ENCODE results near the gene EVX1. TPM values are rescaled to one million over a fixed set of nuclear protein-coding genes. Genes with fewer than 3 reads are reported as not detected.

EVX1 gene
- total and polyA plus RNA-seq, 2 of the 13 experiments (the other 11 are each of a cell fraction or from before 2014, with no cell fraction given) = not detected

DNA sequence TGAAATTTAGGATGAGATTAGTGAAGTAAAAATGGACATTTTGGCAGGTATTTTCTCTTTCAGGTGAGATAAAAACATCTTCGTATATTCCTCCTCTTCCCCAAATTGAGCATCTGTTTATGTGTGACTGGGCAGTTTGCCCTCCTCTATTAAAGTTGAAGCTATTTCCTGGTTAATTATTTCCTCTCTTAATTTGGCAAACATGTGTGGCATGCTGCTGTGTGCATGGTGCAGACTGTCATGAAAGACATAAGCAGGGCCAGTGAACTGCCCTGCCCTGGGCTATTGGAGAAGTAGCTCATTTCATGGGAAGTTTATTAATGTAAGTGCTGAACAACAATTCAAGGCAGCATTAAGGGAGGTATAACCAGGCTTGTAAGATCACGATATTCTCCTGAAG is 52.6 kb downstream of the EVX1 start:
- POLR2A ChIA-PET = no interaction called here
- Histone ChIP-seq H2AFZ (ENCODE audit: low read length) (no peak overlapping the region), H3K9me3 (ENCODE audit: low read length) (no peaks in the 10 kb centered on the region), H3K79me2 (ENCODE audit: insufficient read depth, low read length) (no peaks in the 10 kb centered on the region), H3K4me2 (ENCODE audit: low read depth, low read length) (no peak overlapping the region), H3K9ac (ENCODE audit: insufficient read depth, low read depth, low read length) (no peak overlapping the region), H3K27me3 (ENCODE audit: control insufficient read depth in 1 of 2, insufficient read depth in 2 of 2, low read length in 2 of 2) (0 out of 5 replicates have a peak, but pooled peaks cover 0 to 3% of the 10 kb centered on the region in 2 experiments), H4K20me1 (ENCODE audit: insufficient read depth, low read length) (no peaks in the 10 kb centered on the region), H3K4me1 (ENCODE audit: insufficient read depth, low read length) (no peaks in the 10 kb centered on the region), H3K36me3 (replicated peaks in 1 of 2; ENCODE audit: control insufficient read depth in 1 of 2, insufficient read depth in 2 of 2, low read length in 2 of 2) (no peaks in the 10 kb centered on the region), H3K27ac (ENCODE audit: extremely low read length, insufficient read depth, low read length) (no peak overlapping the region), H3K4me3 (replicated peaks in 1 of 3; ENCODE audit: insufficient read depth in 1 of 3, low read depth in 2 of 3, low read length in 3 of 3) (no peak overlapping the region)
- no peak for ATAC-seq
- CTCF ChIA-PET (ENCODE audit: low intra/inter-chr PET ratio, low total read pairs) = no interaction called here
- intact Hi-C loops (cut with micrococcal nuclease; ENCODE audit: unreplicated experiment) = no loop called here
- 45% methylated on average over 2 of the region's 2 CpGs for WGBS (ENCODE audit: low lambda C conversion rate)
- in situ Hi-C loops (cut with HindIII; ENCODE audit: extremely low pct_ligation_motif_present, low pct_unique_long_range_greater_than_20kb) = no loop called here
- DNase-seq (ENCODE audit: low spot score) = no peak
- FAIRE-seq = no peak
- no peak for TF ChIP-seq MTA3 (CRISPR knock-in tag; IDR thresholded peaks at IDR 0.05)
- no peak for TF ChIP-seq HDAC2 (CRISPR knock-in tag; IDR thresholded peaks at IDR 0.05)
- no peak for TF ChIP-seq MTF2 (CRISPR knock-in tag; IDR thresholded peaks at IDR 0.05; ENCODE audit: borderline replicate concordance)
- TF ChIP-seq, protein P1, sequence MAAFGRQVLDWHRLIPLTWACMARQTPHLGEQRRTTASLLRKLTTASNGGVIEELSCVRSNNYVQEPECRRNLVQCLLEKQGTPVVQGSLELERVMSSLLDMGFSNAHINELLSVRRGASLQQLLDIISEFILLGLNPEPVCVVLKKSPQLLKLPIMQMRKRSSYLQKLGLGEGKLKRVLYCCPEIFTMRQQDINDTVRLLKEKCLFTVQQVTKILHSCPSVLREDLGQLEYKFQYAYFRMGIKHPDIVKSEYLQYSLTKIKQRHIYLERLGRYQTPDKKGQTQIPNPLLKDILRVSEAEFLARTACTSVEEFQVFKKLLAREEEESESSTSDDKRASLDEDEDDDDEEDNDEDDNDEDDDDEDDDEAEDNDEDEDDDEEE (CRISPR knock-in tag; IDR thresholded peaks at IDR 0.05) = no peak
- TF ChIP-seq, protein P2, sequence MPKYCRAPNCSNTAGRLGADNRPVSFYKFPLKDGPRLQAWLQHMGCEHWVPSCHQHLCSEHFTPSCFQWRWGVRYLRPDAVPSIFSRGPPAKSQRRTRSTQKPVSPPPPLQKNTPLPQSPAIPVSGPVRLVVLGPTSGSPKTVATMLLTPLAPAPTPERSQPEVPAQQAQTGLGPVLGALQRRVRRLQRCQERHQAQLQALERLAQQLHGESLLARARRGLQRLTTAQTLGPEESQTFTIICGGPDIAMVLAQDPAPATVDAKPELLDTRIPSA (CRISPR knock-in tag; IDR thresholded peaks at IDR 0.05; ENCODE audit: borderline replicate concordance) = no peak
- TF ChIP-seq ZNF660 (CRISPR knock-in tag; IDR thresholded peaks at IDR 0.05; ENCODE audit: borderline replicate concordance, low read depth) = no peak
- TF ChIP-seq HMG20A (CRISPR knock-in tag; IDR thresholded peaks at IDR 0.05; ENCODE audit: borderline replicate concordance) = no peak
- TF ChIP-seq ZNF160 (CRISPR knock-in tag; IDR thresholded peaks at IDR 0.05) = no peak
- TF ChIP-seq ZNF138 (CRISPR knock-in tag; IDR thresholded peaks at IDR 0.05; ENCODE audit: low read depth) = no peak
- BruUV-seq (replicated peaks) = no TSS peak
